ENCODE results near the gene REC8.
"Not testable (repeated sequence)": the region's sequence is repeated elsewhere in the genome, so short reads cannot be mapped to it uniquely, and the experiment has no call there.

Gene REC8

DNA sequence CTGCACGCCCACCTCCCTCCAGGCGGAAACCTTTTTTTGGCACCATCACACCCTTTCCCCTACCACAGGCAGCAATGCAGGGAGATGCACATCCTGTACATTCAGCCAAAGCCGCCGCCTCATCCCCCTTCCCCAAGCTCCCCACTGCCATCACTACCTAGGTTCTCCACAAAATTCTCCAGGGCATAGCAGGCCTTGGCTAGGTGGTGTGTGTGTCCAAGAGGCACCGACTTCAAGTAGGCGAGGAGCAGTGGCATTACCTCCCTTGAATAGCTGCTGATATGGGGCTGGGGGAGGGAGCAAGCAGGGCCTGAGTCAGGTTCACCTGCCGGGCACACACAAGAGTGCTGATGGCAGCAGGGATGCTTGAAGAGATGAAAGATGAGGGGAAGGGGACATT lies 13.1 kb downstream of the REC8 start:
- DNase-seq: no peak

DNA sequence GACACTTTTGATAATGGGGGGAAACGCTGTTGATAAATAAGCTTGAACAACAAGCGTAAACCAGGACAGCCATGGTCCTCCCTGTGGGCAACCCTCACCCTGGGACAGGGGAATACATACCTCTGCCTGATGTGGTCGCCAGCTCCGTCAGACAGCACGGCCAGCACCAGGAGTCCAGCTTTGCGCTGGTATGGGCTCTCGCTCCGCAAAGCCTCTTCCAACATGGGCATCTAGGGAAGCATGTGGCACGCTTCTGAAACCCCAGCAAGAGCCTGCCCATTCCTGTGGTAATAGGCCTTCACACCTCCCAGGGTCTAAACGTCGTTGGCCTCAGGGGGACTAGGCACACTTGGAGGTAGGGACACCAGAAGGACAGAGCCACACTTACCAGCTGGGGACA lies 13.9 kb downstream of the REC8 start:
- DNase-seq: no peak

DNA sequence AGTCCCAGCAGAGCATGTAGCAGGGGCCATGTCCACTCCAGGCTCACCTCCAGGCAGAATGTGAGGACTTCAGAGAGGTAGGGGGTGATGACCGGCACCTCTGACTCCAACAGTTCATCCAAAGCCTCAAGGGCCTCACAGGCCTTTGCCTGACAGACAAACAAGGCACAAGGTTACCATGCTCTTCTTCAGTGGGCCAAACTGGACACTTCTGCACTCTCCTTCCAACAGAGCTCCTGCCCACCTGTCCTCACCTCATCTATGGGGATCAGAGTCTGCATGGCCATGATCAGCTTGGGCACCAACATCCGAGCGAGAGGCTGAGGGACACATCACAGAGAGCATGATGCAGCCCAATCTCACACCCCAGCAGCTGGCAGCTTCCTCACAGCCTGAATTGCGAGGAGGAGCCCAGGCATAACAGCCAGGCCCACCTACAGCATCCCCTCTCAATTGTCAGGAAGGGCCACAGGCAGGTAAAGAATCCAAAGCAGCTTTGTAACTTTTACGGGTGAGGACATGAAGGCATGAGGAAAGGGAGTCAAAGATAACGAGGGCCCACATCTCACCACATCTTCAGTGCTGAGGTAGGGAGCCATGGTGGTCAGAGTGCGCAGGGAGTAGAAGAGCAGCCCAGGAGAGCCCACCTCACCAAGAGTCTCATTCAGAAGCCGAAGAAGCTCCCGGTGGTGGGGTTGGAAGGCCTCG lies 15.1 kb downstream of the REC8 start:
- DNase-seq: no peak

DNA sequence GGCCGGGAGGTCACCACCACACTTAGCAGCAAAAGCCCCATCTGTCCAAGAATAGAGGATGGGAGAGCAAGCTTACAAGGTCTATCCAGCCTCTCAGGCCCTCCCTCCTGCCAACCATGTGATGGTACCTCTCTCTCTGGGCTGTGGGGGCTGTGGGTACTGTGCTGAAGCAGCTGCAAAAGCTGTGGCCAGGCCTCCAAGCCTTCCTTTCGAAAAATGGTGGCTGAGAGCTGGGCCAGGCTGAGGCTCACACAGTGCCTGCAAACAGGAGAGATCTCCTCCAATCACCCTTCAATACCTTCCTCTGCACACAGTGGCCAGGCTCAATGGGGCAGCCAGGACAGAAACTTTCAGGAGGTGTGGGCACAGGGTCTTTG lies 15.6 kb downstream of the REC8 start:
- no peak for DNase-seq

DNA sequence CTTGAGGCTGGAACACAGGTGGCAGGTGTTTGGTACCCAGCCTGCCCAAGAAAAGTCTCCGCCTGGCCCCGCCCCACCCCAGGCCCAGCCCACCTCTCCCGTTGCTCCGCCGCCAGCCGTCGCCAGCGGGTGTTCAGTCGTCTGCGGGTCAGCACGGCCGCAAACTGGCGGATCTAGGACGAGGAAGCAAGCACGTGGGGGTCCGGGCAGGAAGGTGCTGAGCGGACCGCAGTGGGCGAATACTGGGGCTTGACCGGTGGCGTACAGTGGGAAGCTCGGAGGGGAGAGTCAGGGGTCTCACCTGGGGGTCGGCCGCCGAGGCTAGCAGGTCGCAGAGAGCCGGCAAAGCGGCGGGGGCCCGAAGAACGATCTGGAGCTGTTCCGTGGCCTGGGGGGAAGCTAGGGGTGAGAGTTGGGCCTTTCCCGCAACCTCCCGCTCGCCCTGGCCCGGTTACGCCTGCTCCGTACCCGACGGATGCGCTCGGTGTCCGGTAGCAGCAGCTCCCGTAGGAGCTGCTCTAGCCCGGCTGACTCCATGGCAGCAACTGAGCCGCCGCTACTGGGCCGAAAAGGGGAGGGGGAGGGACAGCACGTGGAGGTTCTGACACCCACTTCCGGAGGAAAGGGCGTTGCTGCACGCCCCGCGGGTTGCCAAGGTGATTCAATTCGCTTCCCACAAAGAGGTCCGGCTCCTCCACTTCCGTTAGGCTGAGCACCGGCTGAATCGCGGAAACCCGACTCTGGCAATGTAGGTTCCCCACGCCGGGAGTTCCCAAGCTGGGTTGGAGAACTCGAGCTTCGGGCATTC lies 16.6 kb downstream of the REC8 start, which contains the start of gene IPO4:
TSS of gene IPO4 (minus strand) at position 566 of the 808 bp plus-strand sequence. CDS start at position 537, 29 bp downstream.
- peak; percentile 98 for DNase-seq

DNA sequence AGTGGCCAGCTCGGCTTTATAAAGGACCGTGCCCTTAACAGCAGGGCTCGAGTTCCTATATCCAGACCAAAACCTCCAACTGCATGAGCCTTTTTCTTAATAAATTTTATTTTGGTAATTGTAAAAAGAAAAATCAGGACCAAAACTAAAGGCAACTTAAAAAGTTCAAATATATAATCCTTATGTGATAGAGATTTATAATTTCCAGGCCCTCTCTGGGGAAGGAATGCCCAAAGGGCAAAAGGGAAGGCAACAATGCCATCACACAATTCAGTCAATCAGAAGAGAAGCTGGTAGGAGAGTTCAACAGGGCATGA lies 17.1 kb downstream of the REC8 start:
- no peak for DNase-seq

DNA sequence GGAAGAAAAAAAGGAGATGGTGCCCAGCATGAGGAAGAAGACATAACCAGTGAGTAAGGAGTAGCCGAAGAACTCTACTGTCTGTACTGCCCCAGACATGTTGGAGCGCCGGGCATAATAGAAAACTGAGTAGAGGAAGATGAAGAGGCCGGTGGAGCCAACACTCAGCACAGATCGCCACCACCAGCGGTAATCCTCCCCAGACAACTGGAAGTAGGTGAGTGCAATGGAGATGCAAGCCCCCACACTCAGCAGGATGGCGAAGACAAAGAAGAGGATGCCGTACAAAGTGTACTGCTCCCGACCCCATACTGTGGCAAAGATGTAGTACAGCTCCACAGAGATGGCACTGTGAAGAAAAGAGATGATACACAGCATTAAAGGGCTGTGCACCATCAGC lies 17.6 kb downstream of the REC8 start:
- DNase-seq: no peak

DNA sequence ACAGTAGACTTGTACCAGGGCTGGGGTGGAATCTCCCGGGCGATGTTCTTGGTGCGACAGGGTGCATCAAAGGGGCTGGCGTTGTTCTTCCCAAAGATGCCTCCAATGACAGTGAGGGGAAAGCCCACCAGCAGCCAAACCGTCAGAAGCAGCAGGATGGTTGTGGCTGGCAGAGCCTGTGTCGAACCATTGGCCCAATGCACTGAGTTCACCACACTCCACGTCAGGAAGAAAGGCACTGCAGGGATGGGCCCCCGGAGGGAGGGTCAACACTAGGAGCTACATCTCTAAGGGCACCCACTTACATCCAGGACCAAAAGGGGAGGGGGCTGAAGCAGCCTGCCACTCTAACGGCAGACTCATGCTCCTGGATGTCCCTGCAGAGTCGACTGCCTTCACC lies 18.5 kb downstream of the REC8 start:
- no peak for DNase-seq

DNA sequence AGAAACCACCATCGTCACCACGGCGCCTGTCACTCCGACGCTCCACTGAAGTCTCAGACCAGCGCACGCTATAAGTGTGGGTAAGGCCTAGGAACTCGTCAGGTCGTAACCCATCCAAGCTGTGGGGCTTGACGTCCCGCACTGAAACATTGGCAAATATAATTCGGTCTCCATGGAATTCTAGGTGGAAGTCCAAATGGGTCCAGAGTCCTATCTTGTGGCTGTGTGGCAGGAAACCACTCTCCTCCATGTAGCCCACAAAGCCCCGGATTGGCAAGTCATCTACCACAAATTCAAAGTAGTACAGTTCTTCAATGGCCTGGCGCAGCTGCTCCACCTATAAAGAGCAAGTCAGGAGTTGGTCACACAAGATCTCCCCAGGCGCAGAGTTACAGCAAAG lies 21.1 kb downstream of the REC8 start:
- DNase-seq: no peak

DNA sequence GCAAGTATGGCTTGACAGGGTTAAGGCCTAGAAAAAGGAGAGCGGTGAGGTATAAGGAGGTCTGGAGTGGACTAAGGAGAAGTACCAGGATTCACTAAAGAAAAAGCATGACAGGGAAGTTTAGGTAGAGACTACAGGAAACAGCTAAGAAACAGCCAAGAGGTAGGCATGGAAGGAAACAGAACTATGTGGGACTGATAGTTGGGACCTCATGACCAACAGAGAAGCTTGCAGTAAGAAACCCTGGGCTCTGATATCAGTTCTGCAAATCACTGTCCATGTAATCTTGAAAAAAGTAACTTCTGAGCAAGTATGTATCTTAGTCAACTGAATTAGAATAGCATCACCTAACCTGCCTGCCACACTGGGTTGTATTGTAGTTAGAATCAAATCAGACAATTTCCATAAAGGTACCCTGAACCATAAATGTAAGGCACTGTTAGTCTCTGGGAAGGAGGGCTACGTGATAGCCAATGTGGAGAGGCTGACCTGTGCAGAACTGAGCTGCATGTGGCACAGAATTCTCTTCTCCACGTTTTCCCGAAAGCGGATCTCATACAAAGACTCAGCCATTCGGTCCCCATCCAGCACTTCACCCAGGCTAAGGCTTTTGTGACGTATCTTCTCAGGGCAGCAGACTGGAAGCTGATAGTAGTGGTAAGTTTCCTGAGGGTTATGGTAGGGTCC lies 22.4 kb downstream of the REC8 start:
- DNase-seq: no peak

DNA sequence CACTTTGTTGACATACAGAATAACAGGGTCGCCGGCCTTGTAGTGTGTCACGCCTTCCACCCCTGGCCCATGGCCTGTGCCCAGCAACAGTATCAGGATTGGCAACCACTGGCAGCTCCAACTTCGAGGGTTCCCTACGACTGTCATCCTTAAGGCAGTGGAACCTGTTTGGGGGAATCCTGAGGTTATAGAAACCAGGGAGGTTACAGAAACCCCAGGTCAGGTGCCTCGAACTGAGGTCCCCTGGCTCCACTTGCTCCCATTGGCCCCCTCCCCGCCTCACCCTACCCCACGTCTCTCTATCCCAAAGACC lies 22.9 kb downstream of the REC8 start:
- DNase-seq: no peak

DNA sequence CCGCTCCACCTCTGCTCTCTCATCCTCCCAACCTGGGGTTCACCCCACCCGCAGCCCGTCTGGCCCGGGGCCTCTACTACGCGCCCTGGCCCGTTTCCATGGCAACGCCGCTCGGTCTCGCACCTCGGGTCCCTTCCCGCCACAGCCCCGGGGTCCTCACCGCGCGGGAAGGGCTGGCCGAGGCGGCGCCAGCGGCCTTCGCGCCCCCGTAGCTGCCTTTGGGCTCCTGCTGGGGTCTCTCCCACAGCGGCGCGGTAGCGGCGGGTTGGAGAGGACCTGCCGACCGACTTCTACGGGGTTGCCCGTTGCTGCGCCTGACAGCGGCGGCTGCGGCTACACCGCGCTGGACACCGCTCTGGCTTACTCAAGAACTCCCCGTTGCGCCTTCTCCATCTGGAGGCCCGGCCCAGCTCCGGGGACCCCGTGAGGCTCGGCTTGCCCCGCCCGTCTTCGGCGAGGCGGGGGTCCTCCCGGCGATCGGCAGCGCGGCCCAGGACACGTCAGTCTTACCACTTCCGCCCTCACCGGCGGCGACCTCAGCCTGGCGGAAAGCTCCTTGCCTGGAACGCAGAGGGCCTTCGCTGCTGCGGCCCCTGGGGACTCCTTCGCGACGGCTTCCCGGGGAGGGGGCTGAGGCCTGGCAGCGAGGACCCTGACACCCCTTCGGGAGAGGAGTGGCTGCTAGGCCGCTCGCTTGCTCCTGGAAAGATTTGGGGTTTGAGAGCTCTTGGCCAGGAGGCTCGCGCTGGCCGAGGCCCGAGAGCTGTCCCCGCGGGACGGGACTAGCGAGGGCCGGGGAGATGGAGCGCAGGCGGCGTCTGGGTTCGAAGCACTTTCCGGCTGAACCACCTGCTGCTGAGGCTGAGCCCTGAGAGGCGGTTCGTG lies 23.5 kb downstream of the REC8 start, which contains the start of gene TM9SF1:
TSS of gene TM9SF1 (minus strand) at position 256 of the 885 bp plus-strand sequence. CDS start 422 bp downstream, outside the sequence.
- DNase-seq: peak; percentile 86

DNA sequence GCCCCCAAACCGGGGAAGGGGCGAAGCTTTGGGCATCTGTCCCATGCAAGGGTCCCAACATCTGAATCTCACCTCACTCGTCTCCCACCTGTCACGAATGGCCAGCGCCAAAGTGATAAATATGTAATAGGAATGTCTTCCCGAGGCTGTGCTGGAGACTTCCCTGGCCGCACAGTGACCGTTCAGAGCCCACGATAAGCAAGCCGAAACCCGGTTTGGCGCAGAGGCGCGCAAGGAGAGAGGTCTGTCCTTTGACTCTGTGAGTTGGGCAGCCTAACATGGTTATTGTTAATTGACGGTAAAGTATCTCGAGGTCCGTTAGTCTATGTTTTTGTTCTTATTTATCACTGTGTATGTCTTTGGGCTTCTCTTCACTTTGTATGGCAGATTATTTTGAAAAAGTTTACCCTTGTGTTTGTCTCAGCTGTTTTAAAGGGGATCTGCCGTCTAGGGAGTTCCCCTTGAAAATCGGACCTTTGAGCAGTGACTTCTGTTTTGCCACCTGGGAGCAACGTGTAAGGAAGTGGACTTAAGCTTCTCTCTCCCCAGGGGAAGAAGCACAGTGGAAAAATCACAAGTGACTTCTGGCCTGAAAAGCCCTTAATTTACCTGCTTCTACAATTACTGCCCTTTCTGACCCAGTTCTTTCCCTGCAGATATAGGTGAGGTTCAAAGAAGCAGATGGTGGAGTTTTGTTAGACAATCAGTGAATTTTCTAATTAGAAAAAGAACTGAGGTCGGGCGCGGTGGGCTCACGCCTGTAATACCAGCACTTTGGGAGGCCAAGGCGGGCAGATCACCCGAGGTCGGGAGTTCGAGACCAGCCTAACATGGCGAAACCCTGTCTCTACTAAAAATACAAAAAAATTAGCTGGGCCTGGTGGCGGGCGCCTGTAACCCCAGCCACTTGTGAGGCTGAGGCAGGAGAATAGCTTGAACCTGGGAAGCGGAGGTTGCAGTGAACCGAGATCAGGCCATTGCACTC lies 24.5 kb downstream of the REC8 start:
- no peak for DNase-seq

DNA sequence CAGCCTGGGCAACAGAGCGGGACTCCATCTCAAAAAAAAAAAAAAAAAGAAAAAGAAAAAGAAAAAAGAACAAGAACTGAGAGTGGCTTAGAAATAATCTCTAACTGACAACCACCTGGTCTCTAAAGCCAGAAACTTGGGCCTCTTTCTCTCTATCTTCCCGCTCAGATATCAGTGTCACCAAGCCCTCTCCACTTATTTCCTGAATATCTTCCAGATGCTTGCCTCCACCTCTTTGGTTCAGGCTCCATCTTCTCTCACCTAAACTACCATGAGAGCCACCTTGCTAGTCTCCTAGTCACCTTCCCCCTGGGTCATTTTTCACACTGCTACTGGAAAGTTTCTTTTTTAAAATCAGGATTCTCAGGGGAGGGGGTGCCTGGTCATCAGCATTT lies 25.2 kb downstream of the REC8 start:
- DNase-seq: no peak

DNA sequence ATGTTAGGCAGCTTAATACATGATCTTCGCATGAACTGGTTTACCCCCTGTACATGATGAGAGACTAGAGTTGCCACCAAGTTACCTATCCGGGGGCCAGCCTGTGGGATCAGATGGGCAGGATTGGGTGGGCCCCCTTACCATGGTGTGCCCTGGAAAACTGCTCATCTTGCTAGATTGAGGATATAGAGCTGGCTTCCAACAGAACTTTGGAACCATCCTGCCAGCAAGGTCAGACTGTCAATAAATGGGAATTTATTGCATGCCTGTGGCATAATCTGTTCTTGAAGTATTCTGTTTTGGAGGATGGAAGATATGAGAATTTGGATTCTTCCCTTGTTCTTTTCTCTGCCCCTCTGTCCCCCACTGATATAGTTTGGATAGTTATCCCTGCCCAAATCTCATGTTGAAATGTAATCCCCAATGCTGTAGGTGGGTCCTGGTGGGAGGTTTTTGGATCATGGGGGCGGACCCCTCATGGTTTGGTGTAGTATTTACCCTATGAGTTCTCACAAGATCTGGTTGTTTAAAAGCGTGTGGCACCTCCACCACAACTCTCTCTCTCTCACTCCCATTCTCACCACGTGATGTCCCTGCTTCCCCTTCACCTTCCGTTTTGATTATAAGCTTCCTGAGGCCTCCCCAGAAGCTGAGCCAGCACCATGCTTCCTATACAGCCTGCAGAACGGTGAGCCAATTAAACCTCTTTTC lies 27.1 kb downstream of the REC8 start:
- no peak for DNase-seq

DNA sequence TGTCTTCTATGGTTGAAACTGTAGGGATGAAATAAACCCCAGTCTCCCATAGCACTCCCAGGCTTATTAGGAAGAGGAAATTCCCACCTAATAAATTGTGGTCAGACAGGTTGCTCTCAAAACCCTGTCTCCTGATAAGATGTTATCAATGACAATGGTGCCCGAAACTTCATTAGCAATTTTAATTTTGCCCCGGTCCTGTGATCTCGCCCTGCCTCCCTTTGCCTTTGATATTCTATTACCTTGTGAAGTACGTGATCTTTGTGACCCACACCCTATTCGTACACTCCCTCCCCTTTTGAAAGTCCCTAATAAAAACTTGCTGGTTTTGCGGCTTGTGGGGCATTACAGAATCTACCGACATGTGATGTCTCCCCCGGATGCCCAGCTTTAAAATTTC lies 30.7 kb downstream of the REC8 start:
- DNase-seq: not testable (repeated sequence)

DNA sequence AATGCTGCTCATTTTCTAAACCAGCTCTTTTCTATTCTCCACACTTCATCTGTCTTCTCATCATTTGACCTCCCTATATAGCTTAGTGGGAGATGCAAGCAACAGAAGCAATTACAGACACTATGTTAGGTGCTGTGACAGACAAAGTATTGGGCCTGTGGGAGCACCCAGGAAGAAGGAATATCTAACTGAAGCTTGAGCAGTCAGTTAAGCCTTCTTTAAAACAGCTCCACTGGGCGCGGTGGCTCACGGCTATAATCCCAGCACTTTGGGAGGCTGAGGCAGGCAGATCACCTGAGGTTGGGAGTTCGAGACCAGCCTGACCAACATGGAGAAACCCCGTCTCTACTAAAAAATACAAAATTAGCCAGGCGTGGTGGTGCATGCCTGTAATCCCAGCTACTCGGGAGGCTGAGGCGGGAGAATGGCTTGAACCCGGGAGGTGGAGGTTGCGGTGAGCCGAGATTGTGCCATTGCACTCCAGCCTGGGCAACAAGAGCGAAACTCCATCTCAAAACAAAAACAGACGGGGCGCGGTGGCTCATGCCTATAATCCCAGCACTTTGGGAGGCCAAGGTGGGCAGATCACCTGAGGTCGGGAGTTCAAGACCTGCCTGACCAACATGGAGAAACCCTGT lies 31.5 kb downstream of the REC8 start:
- not testable (repeated sequence) for DNase-seq

DNA sequence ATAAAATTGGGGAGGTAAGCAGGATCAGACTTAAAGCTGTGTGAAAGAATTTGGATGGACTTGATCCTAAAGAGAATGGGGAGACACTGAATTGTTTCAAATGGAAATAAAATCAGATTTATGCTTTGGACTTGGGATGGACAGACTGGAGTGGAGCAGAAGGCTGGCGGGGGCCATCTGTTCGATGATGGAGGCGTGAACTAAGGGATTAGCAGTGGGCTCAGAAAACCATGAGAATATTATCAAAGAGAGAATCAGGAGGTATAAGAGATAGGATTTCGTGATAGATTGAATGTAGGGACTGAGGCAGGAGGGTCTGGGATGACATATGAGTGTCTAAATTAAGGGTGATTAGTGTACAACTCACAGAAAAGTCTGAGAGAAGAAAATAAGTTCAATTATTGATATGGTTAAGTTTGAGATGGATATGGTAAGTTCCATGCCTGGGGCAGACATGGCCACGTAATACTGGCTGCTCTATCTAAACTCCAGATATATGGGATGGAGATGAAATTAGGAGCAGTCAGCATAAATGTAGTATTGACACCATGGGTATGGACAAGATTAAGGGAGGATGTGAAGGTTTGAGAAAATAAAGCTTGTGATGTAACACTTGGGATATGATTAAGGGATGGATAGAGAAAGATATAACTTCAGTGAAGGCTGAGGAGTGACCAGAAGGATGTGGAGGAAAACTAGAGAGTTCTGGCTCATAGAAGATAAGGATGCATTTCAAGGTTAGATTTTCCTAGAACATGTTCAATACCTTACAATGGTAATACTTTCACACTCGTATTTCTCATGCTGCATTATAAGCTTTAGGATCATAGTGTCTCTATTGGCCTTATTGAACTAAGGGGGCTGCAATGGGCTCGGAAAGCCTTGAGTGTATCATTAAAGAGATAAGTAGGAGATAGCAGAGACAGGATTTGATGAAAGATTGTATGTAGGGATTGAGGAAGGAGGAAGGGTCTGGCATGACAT lies 32.6 kb downstream of the REC8 start:
- DNase-seq: no peak
